Heart left ventricle (tissue), 16 donors: ENCODE measurements around the gene ZNF362. TPM values are rescaled to one million over a fixed set of nuclear protein-coding genes. Genes with fewer than 3 reads are reported as not detected.

ENCODE experiments used
- ATAC-seq, 4 donors: fragments of 200-7000 bp; cut with Tn5 transposase; one replicate each; pipeline ENCODE4 v1.9.1; 2020 to 2022; ENCODE audit warnings: moderate library complexity in 4 of 4, mild to moderate bottlenecking in 3 of 4, moderate number of reproducible peaks in 1 of 4
- DNase-seq, 5 donors: peaks; one replicate each; pipeline ENCODE4 v3.0.0-alpha.2; 2020
- H3K27ac ChIP-seq, 12 donors: fragments of 200-600 bp; sonication (generic) in 4 of 12; one replicate each; pipeline versions ENCODE4 v1.5.0 to v1.8.0; 2016 to 2022; ENCODE audit warnings: mild to moderate bottlenecking in 2 of 12
- H3K27me3 ChIP-seq, 9 donors: fragments of 200-600 bp; sonication (generic) in 2 of 9; one replicate each; pipeline versions ENCODE4 v1.5.1 to v1.8.0; 2016 to 2022; ENCODE audit warnings: mild to moderate bottlenecking in 3 of 9
- H3K36me3 ChIP-seq, 9 donors: fragments of 200-600 bp; sonication (generic) in 2 of 9; one replicate each; pipeline versions ENCODE4 v1.5.0 to v1.8.0; 2018 to 2022; ENCODE audit warnings: mild to moderate bottlenecking in 2 of 9
- H3K4me1 ChIP-seq, 12 donors: fragments of 200-600 bp; sonication (generic) in 4 of 12; one replicate each; pipeline versions ENCODE4 v1.5.0 to v1.8.0; 2016 to 2022; ENCODE audit warnings: mild to moderate bottlenecking in 3 of 12
- H3K4me3 ChIP-seq, 12 donors: fragments of 200-600 bp; sonication (generic) in 4 of 12; one replicate each; pipeline versions ENCODE4 v1.5.0 to v1.8.0; 2017 to 2022; ENCODE audit warnings: mild to moderate bottlenecking in 9 of 12, moderate library complexity in 4 of 12
- H3K9me3 ChIP-seq, 12 donors: fragments of 200-600 bp; sonication (generic) in 4 of 12; one replicate each; pipeline versions ENCODE4 v1.5.0 to v1.8.0; 2016 to 2022; ENCODE audit warnings: mild to moderate bottlenecking in 1 of 12
- CTCF ChIP-seq, 12 donors: fragments of 200-600 bp; sonication (generic) in 4 of 12; IDR thresholded peaks; one replicate each; pipeline versions ENCODE4 v1.5.0 to v1.8.0; 2018 to 2022; ENCODE audit warnings: antibody characterized with exemption in 12 of 12, mild to moderate bottlenecking in 5 of 12
- POLR2A ChIP-seq, 2 donors: fragments of 450-650 bp; IDR thresholded peaks; one replicate each; pipeline ENCODE4 v1.6.1; 2017; ENCODE audit warnings: antibody characterized with exemption in 2 of 2, mild to moderate bottlenecking in 2 of 2, moderate library complexity in 2 of 2
- WGBS, 4 donors: extraction: QIAGEN DNeasy Blood & Tissue Kit in 2 of 4; methylation state at CpG; one replicate each; pipeline versions ENCODE4 v1.1.5 to v1.1.7; 2013 to 2018; 5-methylcytosine and 5-hydroxymethylcytosine counted together
- intact Hi-C, 10 donors: fragments of 100-400 bp; cut with DNase I; formaldehyde crosslinking; loops; one replicate each; pipeline versions ENCODE4 v1.11.1 to v1.14.2; 2022
- polyA plus RNA-seq, 2 donors: library from polyadenylated mRNA; stranded (reverse); fragments of 200-250 nt; gene quantifications; one replicate each; pipeline ENCODE4 v1.2.3, GENCODE V29; 2013
- total RNA-seq, 9 donors: library from RNA; depleted of rRNA in 2 of 9; stranded (reverse); fragments of >200 nt in 2 of 9; fragmentation: NEBNext Ultra II Directional in 3 of 9; extraction: Animal tissue kit (Norgen Biotek cat#: 25700) in 3 of 9; gene quantifications; one replicate each; pipeline versions ENCODE4 v1.1.0 to v1.2.4, GENCODE V29; 2016 to 2023
- donor health status: ischemic (EF 13 %, LVEDD 7.1; RV severe dilation, severe dysfunction).
- donor health status: healthy with polysubstance abuse.
- donor health status: DM: no; HTN: yes; CAD: no.
- donor health status: DM: no; HTN: no; CAD: no.
- donor health status: ischemic (EF 25% LVEDD 6.9; RV normal size, moderate dysfunction).
- donor health status: ischemic (EF 25% LVEDD 5.7; RV mildly dilated, moderate dysfunction).
- donor health status: healthy.
- donor health status: DM: yes; HTN: yes; CAD: no.
- donor health status: ischemic (EF 35%, LVEDD 5.7; RV mildly dilated, moderate dysfunction).
- donor health status: nonischemic (EF 11% LVEDD 7.7; RV severe dilation, severe dysfunction).
- donor health status: DM: yes; HTN: yes; CAD: no.
- donor health status: PGD.
- donor health status: ischemic (EF 29% LVEDD 5.4; RV normal size, mild dysfunction).
- donor health status: nonischemic (EF 23%, LVEDD 6.1; RV moderate dilation, normal function).

ZNF362 gene
- total and polyA plus RNA-seq, 11 donors: 11.1 to 39.7 (median 32.5) TPM

GRCh38 chr1:33346533-33346926 lies 90.2 kb downstream of the ZNF362 start:
- no peak for ATAC-seq
- 17 to 27% (median 18%) methylated on average over 3 of the region's 3 CpGs for WGBS, 4 donors
- no peak for TF ChIP-seq CTCF (IDR thresholded peaks at IDR 0.05)
- TF ChIP-seq POLR2A (IDR thresholded peaks at IDR 0.05): no peak
- intact Hi-C loops: loop anchor here in 1 of 10 donors (5.0 kb wide), 2 partner anchors 49 to 89 kb away; partner anchors contain the start of gene ZNF362
- peaks cover 34 to 85% (median 75%) of the 10 kb centered on the region in 12 donors for H3K4me1 ChIP-seq
- no peak for DNase-seq
- H3K4me3 ChIP-seq: peak overlapping the region in 11 of 12 donors; percentile 4 to 99 (median 90)
- peak overlapping the region; percentile 94 to 100 (median 99) for H3K27ac ChIP-seq
- no peaks in the 10 kb centered on the region for H3K27me3 ChIP-seq
- H3K36me3 ChIP-seq: peaks cover 0 to 36% (median 11%) of the 10 kb centered on the region in 9 donors
- H3K9me3 ChIP-seq: no peaks in the 10 kb centered on the region

- TF ChIP-seq CTCF (IDR thresholded peaks at IDR 0.05) (no peak), POLR2A (IDR thresholded peaks at IDR 0.05) (peak in 1 of 2 donors; percentile 80)
- DNase-seq: peak in 3 of 5 donors; percentile 74 to 83 (median 80)
- intact Hi-C loops: loop anchor here in 1 of 10 donors (5.0 kb wide), 2 partner anchors 50 to 90 kb away; partner anchors contain the start of gene ZNF362
- Histone ChIP-seq H3K9me3 (no peaks in the 10 kb centered on the region), H3K4me3 (peak overlapping the region in 11 of 12 donors; percentile 18 to 99 (median 90)), H3K36me3 (peaks cover 0 to 30% (median 11%) of the 10 kb centered on the region in 9 donors), H3K27ac (peak overlapping the region; percentile 94 to 100 (median 99)), H3K27me3 (no peaks in the 10 kb centered on the region), H3K4me1 (peaks cover 30 to 80% (median 69%) of the 10 kb centered on the region in 12 donors)
- peak; percentile 32 to 70 (median 52) for ATAC-seq
- 6 to 25% (median 8%) methylated on average over 2 of the region's 2 CpGs for whole genome bisulfite sequencing, 4 donors
Observed at GRCh38 chr1:33346927-33347649, 90.8 kb downstream of the ZNF362 start.

GRCh38 chr1:33347650-33347992 lies 91.3 kb downstream of the ZNF362 start:
- peak overlapping the region; percentile 94 to 100 (median 99) for H3K27ac ChIP-seq
- intact Hi-C loops: loop anchor here in 1 of 10 donors (5.0 kb wide), 2 partner anchors 50 to 90 kb away; partner anchors contain the start of gene ZNF362
- peak in 3 of 5 donors; percentile 59 to 77 (median 73) for DNase-seq
- peaks cover 0 to 27% (median 9%) of the 10 kb centered on the region in 9 donors for H3K36me3 ChIP-seq
- no peak for TF ChIP-seq CTCF (IDR thresholded peaks at IDR 0.05)
- peak in 1 of 2 donors; percentile 21 for TF ChIP-seq POLR2A (IDR thresholded peaks at IDR 0.05)
- no peaks in the 10 kb centered on the region for H3K9me3 ChIP-seq
- peak; percentile 13 to 47 (median 26) for ATAC-seq
- WGBS, 4 donors: 8 to 17% (median 11%) methylated on average over 5 of the region's 5 CpGs
- H3K27me3 ChIP-seq: no peaks in the 10 kb centered on the region
- H3K4me1 ChIP-seq: peaks cover 25 to 74% (median 64%) of the 10 kb centered on the region in 12 donors
- peak overlapping the region in 11 of 12 donors; percentile 83 to 99 (median 94) for H3K4me3 ChIP-seq

GRCh38 chr1:33348194-33348593 lies 91.9 kb downstream of the ZNF362 start:
- DNase-seq (no peak), ATAC-seq (no peak)
- H3K4me1 ChIP-seq: peaks cover 20 to 69% (median 58%) of the 10 kb centered on the region in 12 donors
- peaks cover 0 to 21% (median 8%) of the 10 kb centered on the region in 9 donors for H3K36me3 ChIP-seq
- intact Hi-C loops: loop anchor here in 1 of 10 donors (5.0 kb wide), 2 partner anchors 51 to 91 kb away; partner anchors contain the start of gene ZNF362
- peak overlapping the region; percentile 94 to 100 (median 99) for H3K27ac ChIP-seq
- H3K9me3 ChIP-seq: no peaks in the 10 kb centered on the region
- H3K27me3 ChIP-seq: no peaks in the 10 kb centered on the region
- TF ChIP-seq POLR2A (IDR thresholded peaks at IDR 0.05): no peak
- TF ChIP-seq CTCF (IDR thresholded peaks at IDR 0.05): no peak
- H3K4me3 ChIP-seq: peak overlapping the region; percentile 83 to 99 (median 95)
- WGBS, 4 donors: 16 to 26% (median 24%) methylated on average over 2 of the region's 2 CpGs
